ENCODE measurements around the gene HIRIP3. TPM values are rescaled to one million over a fixed set of nuclear protein-coding genes. Genes with fewer than 3 reads are reported as not detected.

The HIRIP3 gene
- total and polyA plus RNA-seq, 2 of the 8 experiments (the other 6 are each of a cell fraction or from before 2014, with no cell fraction given): 11.9 to 18.5 TPM

- WGBS, 2 experiments (ENCODE audit: extremely low coverage in 1 of 2, insufficient coverage in 1 of 2, insufficient read length in 1 of 2, insufficient replicate concordance in 2 of 2, low coverage in 1 of 2, low lambda C conversion rate in 2 of 2, missing lambda C conversion rate in 1 of 2): 86% methylated on average over 17 of the region's 19 CpGs; no CpG with 5 or more reads in 1 of the 2 experiments
- Histone ChIP-seq H3K4me2 (ENCODE audit: insufficient read depth in 1 of 2, low read depth in 2 of 2, low read length in 2 of 2) (no peak overlapping the region), H3K27ac (ENCODE audit: low read depth, low read length) (no peak overlapping the region), H3K4me1 (replicated peaks in 1 of 4; ENCODE audit: control insufficient read depth in 3 of 4, insufficient read depth in 4 of 4, low read length in 3 of 4) (peaks cover 0 to 10% (median 3%) of the 10 kb centered on the region in 4 experiments; a peak in 5 of 7 replicates), H3K23ac (ENCODE audit: insufficient read length) (no peak overlapping the region), H3K18ac (ENCODE audit: extremely low read depth, low read length) (no peak overlapping the region), H2BK20ac (ENCODE audit: low read length) (no peak overlapping the region), H2AFZ (ENCODE audit: low read length) (no peak overlapping the region), H2AK5ac (ENCODE audit: low read depth, low read length) (no peak overlapping the region), H3K56ac (replicated peaks; ENCODE audit: insufficient read length, low read depth, low read length) (no peak overlapping the region), H4K20me1 (replicated peaks in 1 of 2; ENCODE audit: control insufficient read depth in 1 of 2, insufficient read depth in 2 of 2, low read length in 2 of 2) (peaks cover 2 to 10% of the 10 kb centered on the region in 2 experiments), H3K4me3 (ENCODE audit: extremely low read depth in 1 of 4, insufficient read depth in 2 of 4, low read depth in 3 of 4, low read length in 4 of 4) (no peak overlapping the region), H4K8ac (ENCODE audit: extremely low read depth, insufficient read depth, low read length) (no peak overlapping the region), H3K9ac (replicated peaks in 1 of 4; ENCODE audit: extremely low read depth in 1 of 4, low read depth in 3 of 4, low read length in 3 of 4) (no peak overlapping the region), H3K36me3 (ENCODE audit: control insufficient read depth in 2 of 4, insufficient read depth in 4 of 4, low read length in 3 of 4) (peaks cover 0 to 10% (median 6%) of the 10 kb centered on the region in 4 experiments; a peak in 6 of 8 replicates), H2BK120ac (replicated peaks; ENCODE audit: low read depth, low read length) (no peak overlapping the region), H3K79me1 (ENCODE audit: low read depth, low read length) (no peaks in the 10 kb centered on the region; the same call in 1 of the 2 replicates), H3K23me2 (ENCODE audit: low read depth, low read length) (no peaks in the 10 kb centered on the region), H4K5ac (ENCODE audit: insufficient read length, low read depth, low read length) (no peak overlapping the region), H3K27me3 (replicated peaks in 1 of 4; ENCODE audit: control insufficient read depth in 3 of 4, extremely low read depth in 1 of 4, insufficient read depth in 3 of 4, low read length in 3 of 4) (no peaks in the 10 kb centered on the region), H3K14ac (ENCODE audit: insufficient read length) (no peak overlapping the region), H3K4ac (replicated peaks; ENCODE audit: insufficient read length, low read depth, low read length) (no peak overlapping the region), H2BK15ac (ENCODE audit: low read length) (no peak overlapping the region), H2BK12ac (ENCODE audit: low read depth, low read length) (no peak overlapping the region), H4K91ac (replicated peaks; ENCODE audit: insufficient read length, low read length) (no peak overlapping the region), H2BK5ac (ENCODE audit: low read depth, low read length) (no peak overlapping the region), H3K79me2 (ENCODE audit: control insufficient read depth in 1 of 2, insufficient read depth in 2 of 2, low read length in 2 of 2) (no peaks in the 10 kb centered on the region), H3K9me3 (ENCODE audit: insufficient read depth in 2 of 2, low read depth in 1 of 2, low read length in 1 of 2) (no peaks in the 10 kb centered on the region)
- DNase-seq (ENCODE audit: low read depth in 1 of 2, low spot score in 2 of 2) (no peak), FAIRE-seq (no peak)
- POLR2A ChIA-PET (ENCODE audit: partially characterized antibody): interaction anchor here (0.9 to 3.2 kb wide), 7 partner anchors 10 to 64 kb away, joined by 3 to 10 read pairs (median 3); partner anchors contain the start of gene C16orf92
- CTCF ChIA-PET (ENCODE audit: partially characterized antibody): interaction anchor here (0.6 to 3.5 kb wide), 10 partner anchors 9 to 144 kb away, joined by 3 to 18 read pairs (median 4); partner anchors contain the start of gene TLCD3B
- TF ChIP-seq SIRT6 (IDR thresholded peaks at IDR 0.05; ENCODE audit: low read length) (no peak), JUND (IDR thresholded peaks at IDR 0.05; ENCODE audit: low read length) (no peak), CEBPB (IDR thresholded peaks at IDR 0.05; ENCODE audit: low read depth, low read length) (no peak), POU5F1 (IDR thresholded peaks at IDR 0.05; ENCODE audit: low read depth, low read length) (no peak), CTCF (IDR thresholded peaks at IDR 0.05; ENCODE audit: control extremely low read depth in 1 of 3, insufficient read depth in 1 of 3, low read depth in 1 of 3, low read length in 3 of 3) (no peak), MAFK (IDR thresholded peaks at IDR 0.05; ENCODE audit: low read depth, low read length) (no peak), RNF2 (IDR thresholded peaks at IDR 0.05; ENCODE audit: borderline replicate concordance, low read depth, low read length, missing control alignments, poor library complexity, severe bottlenecking) (no peak), POLR2AphosphoS5 (IDR thresholded peaks at IDR 0.05; ENCODE audit: low read depth, low read length) (no peak), SIX5 (IDR thresholded peaks at IDR 0.05; ENCODE audit: low read depth, low read length) (no peak), BACH1 (IDR thresholded peaks at IDR 0.05; ENCODE audit: low read length) (no peak), EGR1 (IDR thresholded peaks at IDR 0.05; ENCODE audit: borderline replicate concordance, low read depth, low read length) (no peak)
These were observed 7.4 kb upstream of the HIRIP3 start for GRCh38 chr16:30002614-30003346.
